Activated T-helper 2 cell treated with anti-CD3 and anti-CD28 coated beads, Interferon-gamma antibody, Interleukin-2, Interleukin-4, amounts not matched to agents 10 μg/mL and 5 μg/mL and 100 μg/mL, durations not matched to agents 14 hours and 24 hours and 36 hours (primary cell): Measurements from ENCODE around the gene ICAM1. TPM values are rescaled to one million over a fixed set of nuclear protein-coding genes. Genes with fewer than 3 reads are reported as not detected.

Experiments
- DNase-seq: peaks from one replicate; pipeline ENCODE4 v3.0.0; 2021; ENCODE audit warnings: low spot score
- H3K27ac Mint-ChIP-seq: one replicate; pipeline ENCODE4 v1.8.0; 2021; ENCODE audit warnings: mixed read lengths
- H3K27me3 Mint-ChIP-seq: one replicate; pipeline ENCODE4 v1.8.0; 2021; ENCODE audit warnings: low read depth, mixed read lengths
- H3K36me3 Mint-ChIP-seq: one replicate; pipeline ENCODE4 v1.8.0; 2021; ENCODE audit warnings: low read depth, mixed read lengths
- H3K4me1 Mint-ChIP-seq: one replicate; pipeline ENCODE4 v1.8.0; 2021; ENCODE audit warnings: low read depth, mixed read lengths
- H3K4me3 Mint-ChIP-seq: one replicate; pipeline ENCODE4 v1.8.0; 2021; ENCODE audit warnings: low read depth, mild to moderate bottlenecking, moderate library complexity, mixed read lengths
- H3K9me3 Mint-ChIP-seq: one replicate; pipeline ENCODE4 v1.8.0; 2021; ENCODE audit warnings: mixed read lengths
- intact Hi-C: fragments of 100-400 bp; cut with micrococcal nuclease; formaldehyde crosslinking; loops from one replicate; pipeline ENCODE4 v1.15.1; 2023
- total RNA-seq: library from RNA; stranded (reverse); gene quantifications from 2 replicates; pipeline ENCODE4 v1.2.3, GENCODE V29; 2022

The ICAM1 gene
- total RNA-seq, 1 donor from 2014 or later = 75.7 TPM

GRCh38 chr19:10317045-10317856, 46.3 kb downstream of the ICAM1 start:
- Mint-ChIP-seq H3K36me3 (peaks cover 43% of the 10 kb centered on the region), H3K4me3 (no peak overlapping the region), H3K27ac (no peak overlapping the region), H3K27me3 (no peaks in the 10 kb centered on the region), H3K4me1 (peaks cover 10% of the 10 kb centered on the region), H3K9me3 (no peaks in the 10 kb centered on the region)
- no peak for DNase-seq
- intact Hi-C loops = loop anchor here (2.0 kb wide), 1 partner anchor 16 kb away; the partner anchor contains the start of gene RAVER1

DNA sequence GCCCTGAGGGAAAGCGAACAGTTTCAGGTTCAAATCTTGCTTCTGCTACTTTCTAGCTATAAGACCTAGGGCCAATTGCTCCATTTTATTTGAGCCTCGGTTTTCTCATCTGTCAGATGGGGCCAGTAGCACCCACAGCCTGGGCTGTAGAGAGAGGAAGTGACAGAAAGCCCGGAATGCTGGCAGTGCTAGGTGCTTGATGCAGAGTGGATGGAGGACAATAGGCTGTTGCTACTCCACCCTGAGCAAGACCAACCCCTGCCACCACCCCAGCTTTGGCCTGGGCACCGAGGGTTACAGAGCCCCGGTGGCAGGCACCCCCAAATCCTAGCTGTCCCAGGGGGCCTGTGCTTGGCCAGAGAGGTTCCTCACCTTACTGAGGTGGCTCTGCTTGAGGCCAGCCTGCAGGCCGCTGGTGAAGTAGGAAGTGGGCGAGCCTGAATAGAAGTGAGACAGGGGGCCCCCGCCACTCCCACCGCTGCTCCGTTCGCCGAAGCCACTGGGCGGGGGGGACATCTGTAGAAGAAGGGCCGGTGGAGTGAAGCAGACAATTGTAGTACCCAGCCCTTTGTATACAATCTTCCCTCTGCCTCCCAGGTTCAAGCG, 47.0 kb downstream of the ICAM1 start:
- H3K36me3 Mint-ChIP-seq = peaks cover 45% of the 10 kb centered on the region
- no peak for DNase-seq
- no peaks in the 10 kb centered on the region for H3K9me3 Mint-ChIP-seq
- intact Hi-C loops = loop anchor here (2.0 kb wide), 1 partner anchor 15 kb away; the partner anchor contains the start of gene RAVER1
- no peaks in the 10 kb centered on the region for H3K27me3 Mint-ChIP-seq
- no peak overlapping the region for H3K4me3 Mint-ChIP-seq
- H3K27ac Mint-ChIP-seq = no peak overlapping the region
- H3K4me1 Mint-ChIP-seq = peaks cover 10% of the 10 kb centered on the region

DNA sequence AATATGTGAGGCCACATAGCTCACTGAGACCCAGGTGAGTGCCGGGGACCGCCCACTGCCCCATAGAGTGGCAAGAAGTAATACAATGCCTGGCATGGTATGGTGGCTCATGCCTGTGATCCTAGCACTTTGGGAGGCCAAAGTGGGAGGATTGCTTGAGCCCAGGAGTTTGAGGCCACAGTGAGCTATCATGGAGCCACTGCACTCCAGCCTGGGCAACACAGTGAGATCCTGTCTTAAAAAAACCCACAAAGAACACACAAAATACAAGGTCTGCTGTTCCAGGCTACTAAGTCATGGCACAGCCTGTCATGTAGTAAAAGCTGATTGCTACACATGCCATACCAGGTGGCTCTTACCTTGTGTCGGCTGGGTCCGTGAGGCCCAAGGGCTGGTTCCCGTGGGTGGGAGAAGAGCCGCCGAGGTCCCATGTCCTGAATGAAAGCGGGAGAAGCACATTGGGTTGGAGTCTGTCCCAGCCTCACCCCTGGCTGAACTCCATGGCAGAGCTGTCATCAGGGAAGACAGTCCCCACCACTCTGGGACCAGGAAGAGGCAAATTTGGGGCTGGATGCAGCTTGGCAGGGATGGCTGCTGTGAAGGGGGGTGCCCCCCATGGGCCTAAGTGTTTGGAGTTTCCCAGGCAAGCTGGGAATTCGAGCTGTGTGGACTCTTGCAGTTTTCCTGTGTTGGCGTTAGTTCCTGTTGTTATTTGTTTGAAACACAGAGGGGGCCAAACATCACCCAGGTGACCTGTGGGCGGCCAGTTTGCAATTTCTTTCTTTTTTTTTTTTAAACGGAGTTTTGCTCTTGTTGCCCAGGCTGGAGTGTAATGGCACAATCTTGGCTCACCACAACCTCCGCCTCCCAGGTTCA, 48.1 kb downstream of the ICAM1 start:
- H3K4me3 Mint-ChIP-seq = no peak overlapping the region
- H3K9me3 Mint-ChIP-seq = no peaks in the 10 kb centered on the region
- H3K36me3 Mint-ChIP-seq = peaks cover 50% of the 10 kb centered on the region
- H3K27me3 Mint-ChIP-seq = no peaks in the 10 kb centered on the region
- peaks cover 10% of the 10 kb centered on the region for H3K4me1 Mint-ChIP-seq
- intact Hi-C loops = no loop called here
- DNase-seq = no peak
- H3K27ac Mint-ChIP-seq = no peak overlapping the region

GRCh38 chr19:10320602-10321416, 49.9 kb downstream of the ICAM1 start:
- peaks cover 53% of the 10 kb centered on the region for H3K36me3 Mint-ChIP-seq
- H3K27me3 Mint-ChIP-seq = no peaks in the 10 kb centered on the region
- no peak overlapping the region for H3K4me3 Mint-ChIP-seq
- H3K27ac Mint-ChIP-seq = no peak overlapping the region
- H3K9me3 Mint-ChIP-seq = no peaks in the 10 kb centered on the region
- no peak for DNase-seq
- H3K4me1 Mint-ChIP-seq = peaks cover 3% of the 10 kb centered on the region
- intact Hi-C loops = no loop called here

- DNase-seq = no peak
- H3K36me3 Mint-ChIP-seq = peaks cover 53% of the 10 kb centered on the region
- H3K27ac Mint-ChIP-seq = no peak overlapping the region
- H3K4me3 Mint-ChIP-seq = no peak overlapping the region
- H3K4me1 Mint-ChIP-seq = no peaks in the 10 kb centered on the region
- H3K9me3 Mint-ChIP-seq = no peaks in the 10 kb centered on the region
- H3K27me3 Mint-ChIP-seq = no peaks in the 10 kb centered on the region
- intact Hi-C loops = no loop called here
These were observed 50.5 kb downstream of the ICAM1 start for GRCh38 chr19:10321417-10321797.

DNA sequence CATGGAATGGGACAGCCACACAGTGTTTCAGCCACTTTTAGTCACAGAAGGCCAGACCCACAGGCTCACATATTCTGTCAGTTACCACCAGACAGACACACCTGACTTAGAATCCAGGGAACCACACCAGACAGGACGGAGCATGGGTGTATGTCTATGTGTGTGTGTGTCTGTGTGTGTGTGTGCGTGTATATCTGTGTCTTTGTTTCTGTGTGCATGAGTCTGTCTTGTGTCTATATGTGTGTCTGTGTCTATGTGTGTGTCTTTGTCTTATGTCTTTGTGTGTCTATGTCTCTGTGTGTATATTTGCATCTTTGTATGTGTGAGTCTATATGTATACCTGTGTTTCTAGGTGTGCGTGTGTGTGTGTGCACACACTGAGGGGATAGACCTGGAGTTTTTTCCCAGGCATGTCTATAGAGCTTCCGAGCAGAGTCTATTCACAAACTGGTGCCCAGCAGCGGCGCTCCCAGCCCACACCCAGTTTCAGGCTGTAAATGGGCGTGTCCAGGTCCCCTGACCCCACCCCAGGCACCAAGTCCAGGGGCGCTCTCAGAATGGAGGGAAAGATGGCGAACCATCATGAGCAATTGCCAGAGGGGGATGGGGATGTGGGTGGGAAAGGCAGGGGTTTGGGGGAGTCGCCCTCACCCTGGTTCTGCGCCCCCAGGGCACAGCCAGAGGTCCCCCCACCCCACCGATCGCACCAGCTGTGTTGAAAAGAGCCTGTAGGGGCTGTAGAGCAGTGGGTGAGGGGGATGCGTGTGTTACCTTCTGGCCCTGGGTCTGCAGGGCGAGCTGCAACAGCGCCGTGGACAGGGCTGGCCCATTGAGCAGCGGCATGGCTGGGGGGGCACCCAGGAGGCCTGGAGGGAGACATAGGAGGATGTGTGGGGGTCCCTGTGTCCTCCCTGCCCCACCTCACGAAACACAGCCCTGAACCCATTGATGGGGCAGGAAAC, 51.2 kb downstream of the ICAM1 start:
- intact Hi-C loops = no loop called here
- H3K4me1 Mint-ChIP-seq = no peaks in the 10 kb centered on the region
- H3K27ac Mint-ChIP-seq = no peak overlapping the region
- no peaks in the 10 kb centered on the region for H3K9me3 Mint-ChIP-seq
- H3K4me3 Mint-ChIP-seq = no peak overlapping the region
- DNase-seq = no peak
- H3K27me3 Mint-ChIP-seq = no peaks in the 10 kb centered on the region
- H3K36me3 Mint-ChIP-seq = peaks cover 49% of the 10 kb centered on the region

DNA sequence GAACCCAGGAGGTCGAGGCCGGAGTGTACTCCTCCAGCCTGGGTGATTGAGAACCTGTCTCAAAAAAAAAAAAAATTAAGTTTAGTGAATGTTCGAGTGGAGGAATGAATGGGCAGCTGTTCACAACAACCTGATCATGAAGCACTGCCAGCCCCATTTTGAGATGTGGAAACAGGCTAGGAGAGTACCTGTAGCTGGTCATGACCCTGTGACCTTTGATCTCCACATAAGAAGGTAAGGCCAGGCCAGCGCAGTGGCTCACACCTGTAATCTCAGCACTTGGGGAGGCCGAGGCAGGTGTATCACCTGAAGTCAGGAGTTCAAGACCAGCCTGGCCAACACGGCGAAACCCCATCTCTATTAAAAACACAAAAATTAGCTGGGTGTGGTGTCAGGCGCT, 54.8 kb downstream of the ICAM1 start:
- Mint-ChIP-seq H3K27ac (no peak overlapping the region), H3K36me3 (peaks cover 54% of the 10 kb centered on the region), H3K4me3 (no peak overlapping the region), H3K4me1 (no peaks in the 10 kb centered on the region), H3K27me3 (no peaks in the 10 kb centered on the region), H3K9me3 (no peaks in the 10 kb centered on the region)
- intact Hi-C loops = no loop called here
- DNase-seq = no peak

GRCh38 chr19:10327793-10328192, 56.9 kb downstream of the ICAM1 start:
- H3K4me3 Mint-ChIP-seq = no peak overlapping the region
- peaks cover 55% of the 10 kb centered on the region for H3K36me3 Mint-ChIP-seq
- H3K4me1 Mint-ChIP-seq = peaks cover 5% of the 10 kb centered on the region
- DNase-seq = no peak
- no peaks in the 10 kb centered on the region for H3K27me3 Mint-ChIP-seq
- H3K27ac Mint-ChIP-seq = no peak overlapping the region
- H3K9me3 Mint-ChIP-seq = no peaks in the 10 kb centered on the region
- intact Hi-C loops = no loop called here

DNA sequence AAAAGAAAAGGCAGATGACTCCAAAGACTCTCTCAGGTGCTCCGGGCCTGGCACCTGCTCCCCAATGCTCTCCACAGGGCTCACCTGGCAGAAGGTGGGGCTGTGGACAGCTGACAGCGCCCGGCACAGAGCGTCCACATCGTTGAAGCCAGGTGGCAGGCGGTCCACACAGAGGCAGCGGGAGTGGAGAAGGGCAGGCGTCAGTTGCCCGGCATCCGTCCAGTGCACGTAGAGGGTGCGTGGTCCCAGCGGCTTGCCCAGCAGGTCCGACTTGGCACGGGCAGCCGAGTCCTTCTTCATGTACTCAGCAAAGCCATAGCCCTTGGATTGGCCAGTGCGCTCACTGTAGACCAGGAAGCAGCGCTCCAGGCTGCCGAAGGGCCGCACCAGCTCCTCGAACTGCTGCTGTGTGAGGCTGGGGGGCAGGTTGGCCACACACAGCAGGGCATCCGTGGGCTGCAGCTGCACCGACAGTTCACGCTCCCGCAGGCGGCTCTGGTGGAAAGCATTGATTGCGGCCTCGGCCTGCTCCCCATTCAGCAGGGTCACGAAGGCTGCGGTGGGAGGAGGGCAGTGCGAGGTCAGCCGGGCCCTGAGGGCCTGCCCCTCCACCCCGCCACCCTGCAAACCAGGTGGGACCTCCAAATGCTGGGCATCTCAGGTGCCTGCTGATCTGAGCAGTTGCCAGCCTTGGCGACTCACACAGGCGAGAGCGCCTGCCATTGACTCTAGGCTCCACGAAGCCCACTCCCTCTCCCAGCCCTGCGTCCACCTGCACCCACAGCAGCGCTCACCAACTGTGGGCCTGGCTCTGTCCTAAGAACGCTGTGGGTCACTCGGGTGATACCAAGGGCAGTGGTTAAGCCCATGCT, 57.9 kb downstream of the ICAM1 start:
- Mint-ChIP-seq H3K4me1 (peaks cover 9% of the 10 kb centered on the region), H3K4me3 (no peak overlapping the region), H3K27me3 (no peaks in the 10 kb centered on the region), H3K9me3 (no peaks in the 10 kb centered on the region), H3K36me3 (peaks cover 58% of the 10 kb centered on the region), H3K27ac (no peak overlapping the region)
- no peak for DNase-seq
- intact Hi-C loops = no loop called here

GRCh38 chr19:10329555-10329954, 58.6 kb downstream of the ICAM1 start:
- intact Hi-C loops = no loop called here
- Mint-ChIP-seq H3K9me3 (no peaks in the 10 kb centered on the region), H3K36me3 (peaks cover 63% of the 10 kb centered on the region), H3K4me3 (no peak overlapping the region), H3K4me1 (peaks cover 9% of the 10 kb centered on the region), H3K27ac (no peak overlapping the region), H3K27me3 (no peaks in the 10 kb centered on the region)
- no peak for DNase-seq
